22Rv1 (cell line): ENCODE data around the gene KIDINS220.

Experiments used
- H3K27ac ChIP-seq: fragments of 450-650 bp; 2 replicates; pipeline ENCODE4 v1.5.1; 2017
- ZFX ChIP-seq: fragments of 450-650 bp; IDR thresholded peaks from 2 replicates; pipeline ENCODE4 v1.6.1; 2017; ENCODE audit warnings: antibody characterized with exemption, borderline replicate concordance
- TF ChIP-seq, protein P1 (sequence below): fragments of 450-650 bp; IDR thresholded peaks from 2 replicates; pipeline ENCODE4 v1.5.1; 2017; ENCODE audit warnings: mild to moderate bottlenecking

KIDINS220 gene

DNA sequence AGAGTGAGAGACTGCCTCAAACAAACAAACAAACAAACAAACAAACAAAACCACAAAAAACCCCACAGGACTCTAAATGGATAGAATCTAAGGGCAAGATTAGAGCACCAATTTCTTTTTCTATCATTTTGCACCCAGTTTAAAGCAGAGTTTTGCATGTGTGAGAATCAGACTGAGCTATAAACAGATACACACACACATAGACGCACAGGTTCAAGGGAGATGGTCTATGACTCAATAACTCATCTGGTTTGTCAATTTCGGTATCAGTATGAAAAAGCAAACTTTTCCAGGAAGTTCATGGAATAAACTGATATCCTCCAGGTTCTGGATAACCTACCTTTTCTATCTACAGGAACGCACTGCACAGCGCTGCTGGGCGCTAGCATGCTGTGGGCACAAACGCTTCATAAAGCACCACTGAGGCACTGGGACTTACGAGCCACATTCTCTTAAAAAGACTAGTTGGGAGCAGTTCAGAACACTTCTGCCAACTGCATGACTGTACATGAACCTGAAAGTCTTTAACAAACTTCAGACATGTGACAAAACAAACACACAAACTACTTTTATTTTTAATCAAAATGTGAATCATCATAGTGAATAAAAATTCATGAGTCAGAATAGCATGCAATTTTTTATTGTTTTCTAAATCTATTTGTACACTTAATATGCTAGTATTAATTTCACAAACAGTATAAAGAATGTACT is 109.0 kb downstream of the KIDINS220 start:
- no peak for TF ChIP-seq ZFX
- TF ChIP-seq, protein P1, sequence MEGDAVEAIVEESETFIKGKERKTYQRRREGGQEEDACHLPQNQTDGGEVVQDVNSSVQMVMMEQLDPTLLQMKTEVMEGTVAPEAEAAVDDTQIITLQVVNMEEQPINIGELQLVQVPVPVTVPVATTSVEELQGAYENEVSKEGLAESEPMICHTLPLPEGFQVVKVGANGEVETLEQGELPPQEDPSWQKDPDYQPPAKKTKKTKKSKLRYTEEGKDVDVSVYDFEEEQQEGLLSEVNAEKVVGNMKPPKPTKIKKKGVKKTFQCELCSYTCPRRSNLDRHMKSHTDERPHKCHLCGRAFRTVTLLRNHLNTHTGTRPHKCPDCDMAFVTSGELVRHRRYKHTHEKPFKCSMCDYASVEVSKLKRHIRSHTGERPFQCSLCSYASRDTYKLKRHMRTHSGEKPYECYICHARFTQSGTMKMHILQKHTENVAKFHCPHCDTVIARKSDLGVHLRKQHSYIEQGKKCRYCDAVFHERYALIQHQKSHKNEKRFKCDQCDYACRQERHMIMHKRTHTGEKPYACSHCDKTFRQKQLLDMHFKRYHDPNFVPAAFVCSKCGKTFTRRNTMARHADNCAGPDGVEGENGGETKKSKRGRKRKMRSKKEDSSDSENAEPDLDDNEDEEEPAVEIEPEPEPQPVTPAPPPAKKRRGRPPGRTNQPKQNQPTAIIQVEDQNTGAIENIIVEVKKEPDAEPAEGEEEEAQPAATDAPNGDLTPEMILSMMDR, result no peak
- H3K27ac ChIP-seq, result no peak overlapping the region

DNA sequence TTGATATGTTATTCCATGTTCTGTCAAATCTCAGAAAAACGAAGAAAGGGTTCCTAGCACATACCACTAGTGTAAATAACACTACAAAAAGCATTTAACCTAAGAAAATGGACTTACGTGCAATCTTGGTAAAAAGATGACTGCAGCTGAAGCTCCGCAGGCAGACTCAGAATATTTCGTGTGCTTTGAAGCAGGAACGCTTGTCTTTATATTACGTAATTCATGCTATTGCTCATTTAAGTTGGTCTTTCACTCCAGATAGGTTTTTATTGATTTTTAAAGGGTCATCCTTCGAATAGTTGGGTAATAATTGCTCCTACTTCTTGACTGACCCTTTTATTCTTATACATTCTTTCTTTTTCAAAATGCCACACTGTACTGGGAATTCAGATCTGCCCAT is 111.6 kb downstream of the KIDINS220 start:
- TF ChIP-seq, protein P1, result no peak
- no peak for TF ChIP-seq ZFX
- H3K27ac ChIP-seq, result no peak overlapping the region

DNA sequence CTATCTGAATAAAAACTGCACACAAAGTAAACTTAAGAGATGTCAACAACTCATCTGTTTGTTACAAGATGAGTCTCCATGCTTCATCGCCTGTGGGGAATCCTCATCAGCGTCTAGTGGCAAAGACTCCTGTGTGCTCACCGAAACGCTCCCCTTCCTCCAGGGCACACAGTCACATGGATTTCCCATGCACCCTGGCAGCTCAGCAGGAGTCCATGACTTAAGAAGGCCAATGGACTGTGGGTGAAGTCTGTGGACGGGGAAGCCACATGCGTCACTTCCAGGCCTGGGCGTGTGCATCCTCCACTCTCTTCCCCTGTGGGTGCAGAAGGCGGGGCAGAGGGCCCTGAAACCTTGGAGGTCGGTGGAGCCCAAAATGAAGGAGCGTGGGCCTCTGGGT is 114.4 kb downstream of the KIDINS220 start:
- no peak for TF ChIP-seq ZFX
- TF ChIP-seq, protein P1, result no peak

DNA sequence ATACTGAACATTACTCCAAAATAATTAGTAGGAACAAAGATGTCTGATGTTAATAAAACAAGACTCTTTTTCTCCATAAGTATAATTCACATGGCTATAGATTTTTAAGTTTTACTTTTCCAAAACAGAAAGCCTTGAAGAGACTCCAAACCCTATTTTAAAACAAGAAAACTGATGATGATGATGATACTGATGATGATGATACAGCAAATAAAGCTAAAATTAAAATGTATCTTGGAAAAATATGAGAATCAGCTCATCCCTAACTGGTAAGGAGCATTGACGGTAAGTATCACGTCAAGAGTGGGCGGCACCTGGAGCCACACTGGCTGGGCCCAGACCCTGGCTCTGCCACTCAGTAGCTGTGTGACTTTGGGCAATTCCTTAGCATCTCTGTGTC is 116.0 kb downstream of the KIDINS220 start:
- TF ChIP-seq, protein P1, result no peak
- TF ChIP-seq ZFX, result no peak
- H3K27ac ChIP-seq, result no peak overlapping the region

More for the DNA sequence above, 114.4 kb downstream of the KIDINS220 start:
- no peak overlapping the region for H3K27ac ChIP-seq

DNA sequence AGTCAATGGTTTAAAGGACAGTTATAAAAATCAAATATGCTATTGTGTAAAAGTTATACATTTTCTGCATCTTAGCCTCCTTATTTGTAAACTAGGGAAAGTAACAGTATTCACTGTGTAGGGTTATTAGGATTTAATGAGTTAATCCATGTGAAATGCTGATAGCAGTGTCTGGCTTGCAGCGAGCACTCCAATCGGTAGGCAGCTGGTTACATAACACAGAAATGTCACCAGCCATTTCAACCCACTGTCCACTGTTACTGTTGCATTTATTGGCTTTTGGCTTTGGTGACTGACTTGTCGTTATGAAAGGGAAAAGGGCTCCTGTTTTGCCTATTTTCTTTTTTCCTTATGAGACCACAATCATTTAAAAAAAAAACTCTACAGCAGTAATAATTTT is 116.7 kb downstream of the KIDINS220 start:
- TF ChIP-seq ZFX, result no peak
- TF ChIP-seq, protein P1, result no peak
- no peak overlapping the region for H3K27ac ChIP-seq

DNA sequence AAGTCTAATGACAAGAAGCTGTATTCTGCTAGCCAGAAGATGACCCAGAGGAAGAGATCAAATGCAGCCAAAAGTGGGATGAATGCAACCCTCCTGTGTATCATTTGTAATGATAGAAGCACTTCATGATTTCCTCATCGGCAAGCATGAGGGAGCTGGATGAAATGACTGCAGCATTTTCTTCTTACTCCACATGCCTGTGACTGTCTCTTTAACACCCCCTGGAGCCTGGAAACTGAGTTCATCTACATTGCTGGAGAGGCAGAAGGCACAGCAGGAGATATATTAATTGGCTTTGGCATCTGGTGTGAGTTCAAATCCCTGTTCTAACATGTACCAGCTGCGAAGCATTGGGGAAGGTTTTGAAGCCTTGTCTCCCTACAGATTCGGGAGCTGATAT is 117.9 kb downstream of the KIDINS220 start:
- no peak for TF ChIP-seq ZFX
- TF ChIP-seq, protein P1, result no peak
- no peak overlapping the region for H3K27ac ChIP-seq

DNA sequence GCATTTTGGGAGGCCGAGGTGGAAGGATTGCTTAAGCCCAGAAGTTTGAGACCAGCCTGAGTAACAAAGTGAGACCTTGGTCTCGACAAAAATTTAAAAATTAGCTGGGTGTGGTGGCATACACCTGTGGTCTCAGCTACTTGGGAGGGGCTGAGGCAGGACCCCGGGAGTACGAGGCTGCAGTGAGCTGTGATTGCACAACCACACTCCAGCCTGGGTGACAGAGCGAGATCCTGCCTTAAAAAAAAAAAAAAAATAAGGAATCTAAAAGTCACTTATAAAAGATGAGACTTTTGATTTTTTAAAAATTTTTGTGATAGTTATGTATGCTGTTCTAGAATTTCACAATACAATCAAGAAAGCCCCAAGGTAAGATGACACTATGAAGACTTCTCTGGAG is 122.4 kb downstream of the KIDINS220 start:
- TF ChIP-seq, protein P1, result no peak
- TF ChIP-seq ZFX, result no peak
- no peak overlapping the region for H3K27ac ChIP-seq
